IPS-11a (cell line): Measurements from ENCODE around the gene CCDC88B.

Experiments used
- H3K4me3 ChIP-seq: one replicate; pipeline ENCODE4 v1.5.1; 2013; ENCODE audit warnings: low read depth, low read length, control low read depth

CCDC88B gene

GRCh38 chr11:64339754-64340408 lies at the start of gene CCDC88B:
Gene CCDC88B (plus strand): TSS chr11:64340204. CDS start chr11:64340267, 63 bp downstream.
- H3K4me3 ChIP-seq, result peak within 1 kb of the TSS; percentile 50

- H3K4me3 ChIP-seq, result no peak overlapping the region
These were observed 49.4 kb upstream of the CCDC88B start for GRCh38 chr11:64290352-64291261.

- H3K4me3 ChIP-seq, result peak within 1 kb of the TSS; percentile 39
These were observed 48.7 kb upstream of the CCDC88B start, which contains the start of gene KCNK4 for GRCh38 chr11:64291262-64291751. Gene KCNK4 (plus strand): TSS chr11:64291302. CDS start chr11:64293019, 1,717 bp downstream.

- peak overlapping the region; percentile 39 for H3K4me3 ChIP-seq
These were observed 48.1 kb upstream of the CCDC88B start for GRCh38 chr11:64291752-64292459.

- peak overlapping the region; percentile 39 for H3K4me3 ChIP-seq
These were observed 47.3 kb upstream of the CCDC88B start for GRCh38 chr11:64292460-64293254.

GRCh38 chr11:64294774-64295173 lies 45.2 kb upstream of the CCDC88B start:
- H3K4me3 ChIP-seq, result no peak overlapping the region

- H3K4me3 ChIP-seq, result no peak overlapping the region
These were observed 44.2 kb upstream of the CCDC88B start for GRCh38 chr11:64295760-64296159.

- H3K4me3 ChIP-seq, result no peak overlapping the region
These were observed 43.8 kb upstream of the CCDC88B start for GRCh38 chr11:64296236-64296635.

GRCh38 chr11:64296830-64297698 lies 42.9 kb upstream of the CCDC88B start:
- no peak overlapping the region for H3K4me3 ChIP-seq

GRCh38 chr11:64297699-64298358 lies 42.2 kb upstream of the CCDC88B start:
- H3K4me3 ChIP-seq, result no peak overlapping the region

GRCh38 chr11:64298966-64299846 lies 40.8 kb upstream of the CCDC88B start:
- H3K4me3 ChIP-seq, result peak overlapping the region; percentile 4

- H3K4me3 ChIP-seq, result peak within 1 kb of the TSS; percentile 4
These were observed 40.0 kb upstream of the CCDC88B start, which contains the start of gene CATSPERZ for GRCh38 chr11:64299847-64300648. Gene CATSPERZ (plus strand): TSS chr11:64300358. CDS start chr11:64300411, 53 bp downstream.

- H3K4me3 ChIP-seq, result no peak overlapping the region
These were observed 36.6 kb upstream of the CCDC88B start for GRCh38 chr11:64303109-64304031.

- H3K4me3 ChIP-seq, result peak overlapping the region; percentile 62
These were observed 36.0 kb upstream of the CCDC88B start for GRCh38 chr11:64304032-64304315.

GRCh38 chr11:64304316-64305072 lies 35.5 kb upstream of the CCDC88B start:
- H3K4me3 ChIP-seq, result peak overlapping the region; percentile 62
